ENCODE results near the gene GRIN2A. TPM values are rescaled to one million over a fixed set of nuclear protein-coding genes. Genes with fewer than 3 reads are reported as not detected.

Gene GRIN2A
- total and polyA plus RNA-seq, 8 donors = 0.03 to 0.96 (median 0.26) TPM

GRCh38 chr16:10130538-10130937 lies 51.7 kb downstream of the GRIN2A start:
- Histone ChIP-seq H3K27ac (no peak overlapping the region), H3K4me1 (no peaks in the 10 kb centered on the region), H3K9me3 (no peaks in the 10 kb centered on the region), H3K27me3 (no peaks in the 10 kb centered on the region), H3K4me3 (no peak overlapping the region), H3K36me3 (no peaks in the 10 kb centered on the region)
- intact Hi-C loops (cut with DNase I) = no loop called here
- no peak for TF ChIP-seq CTCF (IDR thresholded peaks at IDR 0.05)
- ATAC-seq (no peak), DNase-seq (no peak)

GRCh38 chr16:10128397-10129258 lies 53.6 kb downstream of the GRIN2A start:
- Histone ChIP-seq H3K27ac (no peak overlapping the region), H3K4me3 (no peak overlapping the region), H3K4me1 (no peaks in the 10 kb centered on the region), H3K27me3 (peaks cover 0 to 6% of the 10 kb centered on the region in 2 donors), H3K9me3 (no peaks in the 10 kb centered on the region), H3K36me3 (no peaks in the 10 kb centered on the region)
- ATAC-seq = no peak
- intact Hi-C loops (cut with DNase I) = no loop called here
- no peak for TF ChIP-seq CTCF (IDR thresholded peaks at IDR 0.05)
- no peak for DNase-seq

GRCh38 chr16:10126686-10127085 lies 55.5 kb downstream of the GRIN2A start:
- no peak for TF ChIP-seq CTCF (IDR thresholded peaks at IDR 0.05)
- no peak for DNase-seq
- Histone ChIP-seq H3K27ac (no peak overlapping the region), H3K4me1 (no peaks in the 10 kb centered on the region), H3K27me3 (peaks cover 0 to 25% of the 10 kb centered on the region in 2 donors), H3K36me3 (no peaks in the 10 kb centered on the region), H3K9me3 (no peaks in the 10 kb centered on the region), H3K4me3 (no peak overlapping the region)
- intact Hi-C loops (cut with DNase I) = no loop called here
- ATAC-seq = no peak

- no peaks in the 10 kb centered on the region for H3K4me1 ChIP-seq
- no peak overlapping the region for H3K27ac ChIP-seq
- H3K9me3 ChIP-seq = no peaks in the 10 kb centered on the region
- ATAC-seq = no peak
- no peaks in the 10 kb centered on the region for H3K36me3 ChIP-seq
- no peak overlapping the region for H3K4me3 ChIP-seq
- TF ChIP-seq CTCF (IDR thresholded peaks at IDR 0.05) = no peak
- no peak for DNase-seq
- intact Hi-C loops (cut with DNase I) = no loop called here
- peaks cover 0 to 25% of the 10 kb centered on the region in 2 donors for H3K27me3 ChIP-seq
Measured at GRCh38 chr16:10123141-10123540, 59.1 kb downstream of the GRIN2A start.

GRCh38 chr16:10122546-10122945 lies 59.7 kb downstream of the GRIN2A start:
- Histone ChIP-seq H3K36me3 (no peaks in the 10 kb centered on the region), H3K27ac (no peak overlapping the region), H3K4me3 (no peak overlapping the region), H3K4me1 (no peaks in the 10 kb centered on the region), H3K9me3 (no peaks in the 10 kb centered on the region), H3K27me3 (peaks cover 0 to 25% of the 10 kb centered on the region in 2 donors)
- no peak for TF ChIP-seq CTCF (IDR thresholded peaks at IDR 0.05)
- ATAC-seq = no peak
- intact Hi-C loops (cut with DNase I) = no loop called here
- no peak for DNase-seq

Data from left lung (tissue), 10 donors.